Measurements from ENCODE around the gene NIT1. TPM values are rescaled to one million over a fixed set of nuclear protein-coding genes. Genes with fewer than 3 reads are reported as not detected.
A peak's percentile ranks its signal among the peaks of the same experiment; 100 is the strongest.

Gene NIT1
- total RNA-seq, 4 donors from 2014 or later: 26.6 to 35.8 (median 30.2) TPM

DNA sequence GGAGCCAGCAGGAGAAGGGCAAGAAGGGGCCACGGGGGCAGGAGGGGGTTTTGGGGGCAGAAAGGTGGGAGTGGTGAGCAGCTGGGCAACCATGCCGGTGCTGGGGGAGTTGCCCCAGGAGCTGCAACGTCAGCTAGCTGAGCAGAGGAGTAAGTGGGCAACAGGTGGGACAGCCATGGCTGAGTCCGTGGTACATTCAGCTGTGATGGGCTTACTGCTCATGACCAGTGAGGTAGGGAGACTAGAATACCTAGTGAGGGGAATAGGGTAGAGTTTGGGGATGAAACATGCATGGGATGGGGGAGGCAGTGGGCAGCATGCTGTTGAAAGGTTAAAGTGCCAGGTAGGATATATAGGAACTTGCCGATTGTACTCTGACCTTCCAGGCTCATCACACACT, 43.7 kb downstream of the NIT1 start:
- intact Hi-C loops (cut with DNase I; ENCODE audit: low total_unique reads): no loop called here
- no peak for DNase-seq (ENCODE audit: low spot score in 2 of 2)
- no peak for TF ChIP-seq POLR2A (IDR thresholded peaks at IDR 0.05)
- TF ChIP-seq, protein P1, sequence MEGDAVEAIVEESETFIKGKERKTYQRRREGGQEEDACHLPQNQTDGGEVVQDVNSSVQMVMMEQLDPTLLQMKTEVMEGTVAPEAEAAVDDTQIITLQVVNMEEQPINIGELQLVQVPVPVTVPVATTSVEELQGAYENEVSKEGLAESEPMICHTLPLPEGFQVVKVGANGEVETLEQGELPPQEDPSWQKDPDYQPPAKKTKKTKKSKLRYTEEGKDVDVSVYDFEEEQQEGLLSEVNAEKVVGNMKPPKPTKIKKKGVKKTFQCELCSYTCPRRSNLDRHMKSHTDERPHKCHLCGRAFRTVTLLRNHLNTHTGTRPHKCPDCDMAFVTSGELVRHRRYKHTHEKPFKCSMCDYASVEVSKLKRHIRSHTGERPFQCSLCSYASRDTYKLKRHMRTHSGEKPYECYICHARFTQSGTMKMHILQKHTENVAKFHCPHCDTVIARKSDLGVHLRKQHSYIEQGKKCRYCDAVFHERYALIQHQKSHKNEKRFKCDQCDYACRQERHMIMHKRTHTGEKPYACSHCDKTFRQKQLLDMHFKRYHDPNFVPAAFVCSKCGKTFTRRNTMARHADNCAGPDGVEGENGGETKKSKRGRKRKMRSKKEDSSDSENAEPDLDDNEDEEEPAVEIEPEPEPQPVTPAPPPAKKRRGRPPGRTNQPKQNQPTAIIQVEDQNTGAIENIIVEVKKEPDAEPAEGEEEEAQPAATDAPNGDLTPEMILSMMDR (IDR thresholded peaks at IDR 0.05): no peak
- no peak overlapping the region for H3K4me3 ChIP-seq (ENCODE audit: low read depth, poor library complexity, severe bottlenecking)
- 81 to 88% methylated on average over 5 of the region's 5 CpGs for WGBS, 2 donors

- no peak for DNase-seq (ENCODE audit: low spot score in 2 of 2)
- H3K4me3 ChIP-seq (ENCODE audit: low read depth, poor library complexity, severe bottlenecking): no peak overlapping the region
- intact Hi-C loops (cut with DNase I; ENCODE audit: low total_unique reads): no loop called here
- WGBS, 2 donors: 79 to 85% methylated on average over 7 of the region's 7 CpGs
- TF ChIP-seq, protein P1 (IDR thresholded peaks at IDR 0.05): no peak
- no peak for TF ChIP-seq POLR2A (IDR thresholded peaks at IDR 0.05)
Observed at GRCh38 chr1:161162052-161162451, 44.1 kb downstream of the NIT1 start.

DNA sequence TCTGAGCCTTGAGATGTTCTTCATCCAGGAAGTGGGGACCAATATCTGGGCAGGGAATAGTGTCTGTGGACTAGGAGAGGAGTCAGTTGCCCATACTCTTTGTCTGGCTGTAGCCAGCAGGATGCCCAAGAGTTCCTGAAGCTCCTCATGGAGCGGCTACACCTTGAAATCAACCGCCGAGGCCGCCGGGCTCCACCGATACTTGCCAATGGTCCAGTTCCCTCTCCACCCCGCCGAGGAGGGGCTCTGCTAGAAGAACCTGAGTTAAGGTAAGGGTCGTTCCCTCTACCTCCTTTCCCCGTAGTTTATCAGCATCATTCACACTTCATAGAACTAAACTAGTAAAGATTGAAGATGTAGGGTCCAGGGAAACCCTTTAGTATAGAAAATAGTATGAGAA, 44.9 kb downstream of the NIT1 start:
- 93 to 94% methylated on average over 10 of the region's 10 CpGs for WGBS, 2 donors
- no peak overlapping the region for H3K4me3 ChIP-seq (ENCODE audit: low read depth, poor library complexity, severe bottlenecking)
- TF ChIP-seq, protein P1 (IDR thresholded peaks at IDR 0.05): no peak
- no peak for TF ChIP-seq POLR2A (IDR thresholded peaks at IDR 0.05)
- intact Hi-C loops (cut with DNase I; ENCODE audit: low total_unique reads): no loop called here
- no peak for DNase-seq (ENCODE audit: low spot score in 2 of 2)

DNA sequence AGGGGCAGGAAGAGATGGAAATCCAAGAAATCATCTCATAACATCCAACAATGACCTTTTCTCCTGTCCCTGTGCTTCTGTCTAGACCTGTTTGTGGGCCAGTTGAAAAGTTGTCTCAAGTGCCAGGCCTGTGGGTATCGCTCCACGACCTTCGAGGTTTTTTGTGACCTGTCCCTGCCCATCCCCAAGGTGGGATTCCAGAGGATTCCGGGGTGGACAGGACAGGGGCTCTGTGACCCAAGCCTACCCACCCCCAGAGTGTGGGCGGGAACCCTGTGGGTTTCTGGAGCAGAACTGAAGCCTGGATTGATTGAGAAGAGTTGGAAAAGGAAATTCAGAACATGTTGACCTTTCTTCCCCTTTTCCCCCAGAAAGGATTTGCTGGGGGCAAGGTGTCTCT, 45.9 kb downstream of the NIT1 start:
- intact Hi-C loops (cut with DNase I; ENCODE audit: low total_unique reads): no loop called here
- WGBS, 2 donors: 87 to 90% methylated on average over 5 of the region's 5 CpGs
- DNase-seq (ENCODE audit: low spot score in 2 of 2): no peak
- H3K4me3 ChIP-seq (ENCODE audit: low read depth, poor library complexity, severe bottlenecking): no peak overlapping the region
- no peak for TF ChIP-seq POLR2A (IDR thresholded peaks at IDR 0.05)

DNA sequence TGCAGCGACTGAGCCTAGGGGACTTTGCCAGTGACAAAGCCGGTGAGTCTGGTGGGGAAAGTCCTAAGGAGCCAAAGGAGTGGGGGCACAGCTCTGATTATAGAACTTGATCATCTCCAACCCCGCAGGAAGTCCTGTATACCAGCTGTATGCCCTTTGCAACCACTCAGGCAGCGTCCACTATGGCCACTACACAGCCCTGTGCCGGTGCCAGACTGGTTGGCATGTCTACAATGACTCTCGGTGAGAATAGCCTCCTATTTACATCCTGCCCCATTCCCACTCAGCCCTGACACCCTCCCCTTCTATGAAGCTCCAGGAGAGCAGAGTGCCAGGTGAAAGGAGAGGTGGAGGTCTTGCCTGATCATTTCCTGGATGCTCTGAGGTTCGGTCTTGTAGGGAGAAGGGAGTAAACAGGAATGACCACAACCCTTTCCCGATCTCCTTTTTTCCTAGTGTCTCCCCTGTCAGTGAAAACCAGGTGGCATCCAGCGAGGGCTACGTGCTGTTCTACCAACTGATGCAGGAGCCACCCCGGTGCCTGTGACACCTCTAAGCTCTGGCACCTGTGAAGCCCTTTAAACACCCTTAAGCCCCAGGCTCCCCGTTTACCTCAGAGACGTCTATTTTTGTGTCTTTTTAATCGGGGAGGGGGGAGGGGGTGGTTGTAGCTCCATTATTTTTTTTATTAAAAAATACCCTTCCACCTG, 47.2 kb downstream of the NIT1 start:
- H3K4me3 ChIP-seq (ENCODE audit: low read depth, poor library complexity, severe bottlenecking): no peak overlapping the region
- TF ChIP-seq POLR2A (IDR thresholded peaks at IDR 0.05): no peak
- TF ChIP-seq, protein P1 (IDR thresholded peaks at IDR 0.05): no peak
- intact Hi-C loops (cut with DNase I; ENCODE audit: low total_unique reads): no loop called here
- no peak for DNase-seq (ENCODE audit: low spot score in 2 of 2)
- WGBS, 2 donors: 54 to 57% methylated on average over 14 of the region's 14 CpGs

GRCh38 chr1:161165742-161166668, 48.1 kb downstream of the NIT1 start, which contains the start of gene PPOX:
TSS of gene PPOX (plus strand) at chr1:161166426. CDS start at chr1:161166848, 422 bp downstream.
- intact Hi-C loops (cut with DNase I; ENCODE audit: low total_unique reads): no loop called here
- DNase-seq (ENCODE audit: low spot score in 2 of 2): peak; percentile 98 to 99
- peak in 1 of 2 donors; percentile 14 for TF ChIP-seq POLR2A (IDR thresholded peaks at IDR 0.05)
- TF ChIP-seq, protein P1 (IDR thresholded peaks at IDR 0.05): no peak
- 0 to 1% methylated on average over 46 to 49 of the region's 54 CpGs for WGBS, 2 donors
- H3K4me3 ChIP-seq (ENCODE audit: low read depth, poor library complexity, severe bottlenecking): peak within 1 kb of the TSS; percentile 59

All from lower leg skin (tissue), 4 donors.